Activated T-helper 9 cell treated with anti-CD3 and anti-CD28 coated beads, Interleukin-2, amount 50 U/mL, for 16 hours (primary cell): ENCODE measurements around the gene ASS1.

Experiments used
- DNase-seq: peaks from one replicate; pipeline ENCODE4 v3.0.0-alpha.2; 2020; ENCODE audit warnings: low read depth

Gene ASS1

GRCh38 chr9:130454096-130454811, 9.5 kb downstream of the ASS1 start:
- DNase-seq = no peak

- no peak for DNase-seq
These were observed 10.1 kb downstream of the ASS1 start for GRCh38 chr9:130454812-130455325.

- DNase-seq = no peak
These were observed 13.5 kb downstream of the ASS1 start for GRCh38 chr9:130458027-130458803.

GRCh38 chr9:130458804-130459067, 14.0 kb downstream of the ASS1 start:
- DNase-seq = no peak

DNA sequence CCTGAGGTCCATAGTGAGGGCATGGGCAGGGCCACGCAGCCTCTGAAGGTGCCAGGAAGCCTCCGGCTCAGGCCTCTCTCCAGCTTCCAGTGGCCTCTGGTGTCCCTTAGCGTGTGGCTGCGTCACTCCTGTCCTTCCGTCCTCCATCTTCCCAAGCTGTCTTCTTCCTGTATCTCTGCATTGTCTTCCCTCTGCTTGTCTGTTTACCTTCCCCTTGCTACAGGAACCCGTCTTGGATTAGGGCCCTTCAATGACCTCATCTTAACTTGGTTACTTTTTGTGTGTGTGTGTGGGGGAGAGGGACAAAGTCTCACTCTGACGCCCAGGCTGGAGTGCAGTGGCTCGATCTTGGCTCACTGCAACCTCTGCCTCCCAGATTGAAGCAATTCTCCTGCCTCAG, 14.4 kb downstream of the ASS1 start:
- DNase-seq = no peak

- DNase-seq = no peak
These were observed 15.3 kb downstream of the ASS1 start for GRCh38 chr9:130459941-130460669.

GRCh38 chr9:130461218-130461630, 16.5 kb downstream of the ASS1 start:
- DNase-seq = peak; percentile 64

- no peak for DNase-seq
These were observed 17.0 kb downstream of the ASS1 start for GRCh38 chr9:130461731-130462130.

DNA sequence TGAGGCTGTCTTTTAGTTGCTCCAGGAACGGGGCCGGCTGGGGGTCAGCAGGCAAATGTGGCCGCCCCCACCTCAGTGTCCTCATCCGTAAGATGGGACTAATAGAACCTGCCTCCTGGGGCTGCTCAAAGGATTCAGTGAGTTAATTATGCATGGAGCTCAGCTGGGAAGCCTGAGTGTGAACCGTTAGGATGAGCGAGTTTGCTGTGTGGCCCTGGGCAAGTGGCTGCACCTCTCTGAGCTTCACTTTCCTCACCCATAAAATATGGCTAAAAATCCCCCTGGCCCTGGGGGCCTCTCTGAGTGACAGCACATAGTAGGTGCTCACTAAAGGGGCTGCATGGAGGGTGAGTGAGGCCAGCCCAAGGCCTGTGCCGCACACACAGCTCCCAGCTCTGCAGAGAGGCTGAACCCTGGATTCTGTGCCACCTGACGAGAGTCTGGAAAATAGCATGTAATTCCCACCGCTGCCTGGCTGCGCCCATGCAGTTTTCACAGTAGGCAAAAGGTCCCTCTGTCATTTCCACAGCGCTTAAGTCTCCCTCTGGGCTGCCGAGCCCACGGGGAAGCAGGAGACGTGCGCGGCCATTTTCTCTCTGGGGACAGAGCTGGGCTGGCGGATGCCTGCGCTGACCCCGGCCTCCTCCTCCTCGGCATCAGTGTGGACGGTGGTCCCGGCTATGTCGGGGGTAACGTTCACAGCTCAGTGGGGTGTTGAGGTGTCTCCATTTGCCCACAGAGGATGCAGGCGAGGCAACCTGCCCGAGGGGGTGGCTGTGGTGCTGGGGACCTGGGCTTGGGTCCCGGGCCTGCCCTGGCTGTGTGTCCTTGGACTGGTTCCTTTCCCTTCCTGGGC, 18.2 kb downstream of the ASS1 start:
- DNase-seq = no peak

DNA sequence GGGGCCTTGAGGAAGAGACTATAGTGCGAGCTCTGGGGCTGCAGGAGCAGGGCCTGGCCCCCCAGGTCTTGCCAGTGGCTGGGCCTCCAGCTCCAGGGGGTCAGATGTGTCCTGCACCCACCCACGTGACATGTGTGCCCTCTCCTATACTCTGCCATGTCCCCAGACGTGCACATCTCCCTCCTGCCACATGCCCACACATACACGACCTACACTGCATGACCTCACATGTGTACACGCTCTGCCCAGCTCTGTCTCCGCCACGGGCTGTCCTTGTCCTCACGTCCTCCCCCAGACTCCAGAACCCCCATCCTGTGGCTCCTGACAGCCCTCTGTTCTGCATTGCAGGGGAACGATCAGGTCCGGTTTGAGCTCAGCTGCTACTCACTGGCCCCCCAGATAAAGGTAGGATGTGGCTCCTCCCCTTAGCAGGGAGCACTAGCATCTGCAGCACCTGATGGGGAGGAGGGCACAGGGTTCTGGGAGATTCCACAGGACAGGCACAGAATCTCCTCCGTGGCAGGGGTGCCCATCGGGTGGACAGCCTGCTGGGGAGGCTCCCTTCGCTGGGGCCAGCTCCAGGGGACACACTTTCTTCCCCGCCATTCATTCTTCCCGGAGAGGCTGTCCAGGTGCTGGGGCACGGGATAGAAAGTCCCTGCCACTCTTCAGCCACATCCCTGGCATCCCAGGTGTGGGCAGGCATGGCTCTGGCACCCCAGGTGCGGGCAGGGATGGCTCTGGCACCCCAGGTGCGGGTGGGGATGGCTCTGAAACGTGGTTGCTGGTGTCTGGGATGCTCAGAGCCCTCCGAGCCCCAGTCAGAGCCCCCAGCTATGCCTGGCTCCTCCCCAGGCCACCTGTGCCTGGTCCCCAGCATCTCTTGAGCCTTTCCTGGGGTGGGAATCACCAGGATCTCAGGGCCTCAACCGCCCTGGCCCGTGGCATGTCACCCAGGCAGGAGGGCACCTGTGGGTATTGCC, 19.3 kb downstream of the ASS1 start:
- DNase-seq = no peak

DNA sequence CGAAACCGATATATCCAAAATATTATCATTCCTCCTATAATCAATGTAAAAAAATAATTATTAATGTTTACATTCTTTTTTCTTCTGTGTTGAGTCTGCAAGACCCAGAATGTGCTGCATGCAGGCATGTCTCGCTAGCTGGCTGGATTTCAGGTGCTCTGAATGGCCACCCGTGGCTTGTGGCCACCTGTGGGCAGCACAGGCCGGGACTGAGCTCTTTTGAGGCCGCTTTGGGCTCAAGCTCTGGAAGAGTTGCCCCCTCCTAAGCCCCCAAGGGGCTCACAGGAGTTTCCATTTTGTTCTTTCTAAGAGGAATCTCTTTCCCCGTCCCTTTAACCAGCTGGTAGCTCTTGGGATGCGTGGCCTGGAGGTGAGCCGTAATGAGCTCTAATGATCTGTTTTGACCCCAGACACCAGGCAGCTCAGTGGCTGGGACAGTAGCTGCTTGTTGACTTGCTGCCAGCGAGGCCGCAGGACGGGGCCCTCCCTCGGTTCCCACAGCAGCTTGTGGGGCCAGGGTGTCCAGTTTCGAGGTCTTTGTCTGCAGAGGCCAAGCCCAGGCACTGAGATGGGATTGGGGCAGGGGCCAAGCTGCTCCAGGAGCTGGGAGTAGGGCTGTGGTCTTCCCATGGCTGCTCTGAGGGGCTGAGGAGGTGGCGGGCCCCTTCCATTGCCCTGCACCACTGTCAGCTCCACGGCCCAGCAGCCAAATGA, 20.8 kb downstream of the ASS1 start:
- no peak for DNase-seq

DNA sequence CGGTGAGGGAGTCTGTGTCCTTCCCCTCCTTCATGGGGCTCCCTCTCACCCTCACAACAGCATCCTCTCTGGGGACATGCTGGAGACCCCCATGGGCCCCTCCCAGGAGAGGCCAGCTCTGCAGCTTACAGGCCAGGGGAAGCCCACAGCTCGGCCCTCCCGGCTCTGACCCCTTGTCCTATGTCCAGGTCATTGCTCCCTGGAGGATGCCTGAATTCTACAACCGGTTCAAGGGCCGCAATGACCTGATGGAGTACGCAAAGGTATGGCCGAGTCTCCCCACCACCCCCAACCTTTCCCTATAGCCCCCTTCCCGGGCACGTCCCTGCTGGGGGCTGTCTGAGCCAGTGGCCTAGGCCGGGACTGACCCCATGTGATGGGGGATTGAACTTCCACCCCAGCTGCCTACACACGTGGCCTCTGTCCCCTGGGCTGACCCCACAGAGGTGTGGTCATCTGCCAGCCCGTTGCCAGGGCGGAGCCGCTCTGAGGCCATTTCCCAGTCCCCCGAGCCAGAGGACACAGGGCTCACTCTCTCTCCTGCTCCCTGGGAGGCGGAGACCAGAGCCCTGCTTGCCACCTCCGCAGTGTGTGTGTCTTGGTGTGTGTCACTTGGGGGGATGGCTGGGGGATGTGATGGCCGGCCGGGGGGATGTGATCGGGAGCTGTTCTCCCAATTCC, 21.9 kb downstream of the ASS1 start:
- no peak for DNase-seq

DNA sequence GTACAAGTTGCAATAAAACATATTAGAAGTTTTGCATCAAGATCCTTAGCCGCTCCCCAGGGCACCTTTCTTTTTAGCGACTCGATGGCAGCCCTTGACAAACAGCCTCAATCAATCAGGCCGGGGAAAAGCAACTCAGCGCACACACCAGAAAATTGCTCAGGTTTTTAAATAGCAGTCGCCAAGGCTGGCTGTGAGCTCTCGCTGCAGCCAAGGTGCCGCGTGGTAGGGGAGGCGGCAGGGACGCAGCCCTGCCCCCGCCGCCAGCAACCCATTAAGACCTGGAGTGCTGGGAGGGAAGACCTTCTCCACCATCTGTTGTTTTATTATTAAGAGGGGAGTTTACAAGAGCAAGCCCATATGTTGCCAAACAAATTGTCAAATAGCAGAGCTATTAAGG, 22.6 kb downstream of the ASS1 start:
- DNase-seq = no peak

DNA sequence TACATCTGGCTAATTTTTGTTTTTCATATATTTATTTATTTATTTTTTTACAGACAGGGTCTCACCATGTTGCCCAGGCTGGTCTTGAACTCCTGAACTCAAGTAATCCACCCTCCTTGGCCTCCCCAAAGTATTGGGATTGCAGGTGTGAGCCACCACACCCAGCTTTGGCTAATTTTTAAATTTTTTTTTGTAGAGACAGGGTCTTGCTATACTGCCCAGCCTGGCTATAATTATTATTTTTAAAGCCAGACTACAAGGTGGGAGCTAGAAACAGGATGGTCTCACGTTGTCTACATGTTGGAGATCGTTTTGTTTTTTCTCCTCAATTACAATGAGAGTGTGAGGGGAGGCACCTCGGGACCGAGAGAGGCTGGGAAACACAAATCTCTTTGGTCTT, 23.8 kb downstream of the ASS1 start:
- DNase-seq = no peak

GRCh38 chr9:130470269-130470668, 25.5 kb downstream of the ASS1 start:
- DNase-seq = no peak

DNA sequence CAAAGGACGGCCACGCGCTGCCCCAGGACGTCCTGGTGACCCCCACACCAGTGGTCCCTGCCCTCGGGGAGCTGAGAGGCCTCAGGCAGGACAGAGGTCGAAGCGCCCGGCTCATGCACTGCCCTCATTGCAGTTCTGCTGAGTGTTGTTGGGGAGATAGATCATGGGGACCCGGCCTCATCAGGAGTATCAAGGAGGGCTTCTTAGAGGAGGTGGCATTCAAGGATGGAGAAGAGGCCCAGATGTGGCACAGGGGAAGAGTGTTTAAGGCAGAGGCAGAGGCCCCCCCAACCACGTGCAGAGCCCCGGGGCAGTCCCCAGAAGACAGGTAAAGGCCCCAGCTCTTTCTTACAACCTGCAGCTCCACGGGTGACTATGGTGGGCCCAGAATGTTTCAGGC, 26.2 kb downstream of the ASS1 start:
- no peak for DNase-seq

DNA sequence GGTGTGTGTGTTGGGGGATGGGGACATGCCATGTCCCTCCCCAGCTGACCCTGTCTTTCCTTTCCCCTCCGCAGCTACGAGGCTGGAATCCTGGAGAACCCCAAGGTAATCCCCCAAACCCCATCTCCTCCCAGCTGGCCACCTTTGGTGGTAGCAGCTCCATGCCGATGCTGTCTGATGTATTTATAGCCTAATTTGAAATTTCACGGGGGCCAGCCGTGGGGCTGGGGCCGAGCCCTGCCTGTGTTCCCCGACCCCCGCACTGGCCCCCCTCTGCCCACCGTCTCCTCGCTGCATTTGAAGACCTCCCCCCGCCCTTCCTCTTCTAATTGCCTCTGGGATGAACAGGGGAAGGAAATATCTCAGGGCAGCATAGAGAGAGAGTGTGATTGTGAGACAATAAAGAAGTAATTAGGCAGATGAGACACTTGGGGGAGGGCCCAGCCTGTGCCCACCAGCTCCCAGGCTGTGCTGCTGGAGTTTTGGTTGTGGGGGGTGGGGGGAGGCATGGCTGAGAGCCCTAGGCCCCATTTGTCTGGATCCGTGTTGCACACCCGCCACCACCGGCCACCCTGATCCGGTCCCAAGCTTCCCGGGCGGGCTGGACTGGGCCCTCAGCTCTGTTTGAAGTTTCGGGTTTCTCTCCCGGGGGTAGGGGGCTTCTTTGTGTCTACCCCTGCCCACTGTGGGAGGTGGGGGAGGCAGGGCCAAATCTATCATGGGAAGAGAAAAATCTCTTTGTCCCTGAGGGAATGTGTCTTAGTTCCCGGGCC, 26.8 kb downstream of the ASS1 start:
- no peak for DNase-seq

DNA sequence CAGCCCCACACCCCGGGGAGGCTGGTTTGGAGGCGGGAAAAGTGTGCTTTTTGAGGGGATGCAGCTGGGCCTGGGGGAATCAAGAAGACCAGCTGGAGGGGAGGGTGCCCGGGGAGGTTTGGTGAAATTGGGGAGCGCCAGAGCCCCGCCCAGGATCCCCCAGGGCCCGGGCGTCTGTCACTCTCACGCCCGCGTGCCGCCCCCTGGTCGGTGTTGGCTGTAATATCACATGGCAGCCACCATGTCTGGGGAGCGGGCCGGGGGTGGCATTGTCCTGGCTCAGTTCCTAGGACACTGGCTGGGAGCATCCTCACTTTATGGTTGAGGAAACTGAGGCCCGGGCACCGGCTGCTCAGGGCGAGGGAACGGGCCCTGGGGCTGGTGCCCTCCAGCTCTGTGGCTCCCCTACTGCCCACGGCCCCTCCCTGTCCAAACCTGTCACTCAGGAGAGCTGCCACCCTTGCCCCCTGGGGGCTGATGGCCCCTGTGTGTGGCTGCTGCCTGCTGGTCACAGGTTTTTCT, 27.5 kb downstream of the ASS1 start:
- no peak for DNase-seq

GRCh38 chr9:130473009-130473408, 28.2 kb downstream of the ASS1 start:
- no peak for DNase-seq
